ENCODE measurements around the gene PSMB8.

PSMB8 gene

GRCh38 chr6:32889533-32889932 is 45.7 kb upstream of the PSMB8 start:
- H3K4me3 ChIP-seq (ENCODE audit: low read depth, low read length), result no peak overlapping the region
- no peak overlapping the region for H3K27ac ChIP-seq (ENCODE audit: extremely low read depth, low read depth, low read length)
- ChIA-PET CTCF (interaction anchor here (0.6 to 1.7 kb wide), 8 partner anchors 25 to 258 kb away, joined by 3 to 14 read pairs (median 4); partner anchors contain the start of gene TAP2), POLR2A (no interaction called here)
- TF ChIP-seq ZNF658 (tag by site-specific recombination; IDR thresholded peaks at IDR 0.05), result no peak
- no peak for TF ChIP-seq ZNF311 (tag by site-specific recombination; IDR thresholded peaks at IDR 0.05; ENCODE audit: borderline replicate concordance)
- TF ChIP-seq BCL11B (tag by site-specific recombination; IDR thresholded peaks at IDR 0.05; ENCODE audit: low read depth), result no peak
- no peak for TF ChIP-seq ZNF596 (tag by site-specific recombination; IDR thresholded peaks at IDR 0.05)
- no peak for TF ChIP-seq ZBTB17 (tag by site-specific recombination; IDR thresholded peaks at IDR 0.05)
- TF ChIP-seq ZNF449 (tag by site-specific recombination; IDR thresholded peaks at IDR 0.05), result no peak
- no peak for TF ChIP-seq ZNF664 (tag by site-specific recombination; IDR thresholded peaks at IDR 0.05)
- no peak for TF ChIP-seq ZNF785 (tag by site-specific recombination; IDR thresholded peaks at IDR 0.05)
- no peak for TF ChIP-seq ATF2 (tag by site-specific recombination; IDR thresholded peaks at IDR 0.05; ENCODE audit: low read depth)
- TF ChIP-seq PBX3 (CRISPR knock-in tag; IDR thresholded peaks at IDR 0.05), result no peak
- no peak for TF ChIP-seq ZNF362 (tag by site-specific recombination; IDR thresholded peaks at IDR 0.05)
- no peak for TF ChIP-seq KLF1 (tag by site-specific recombination; IDR thresholded peaks at IDR 0.05)
- H3K36me3 ChIP-seq (ENCODE audit: control insufficient read depth in 2 of 2, insufficient read depth in 1 of 2, low read length in 2 of 2), result no peaks in the 10 kb centered on the region
- no peaks in the 10 kb centered on the region for H3K9me3 ChIP-seq (ENCODE audit: control insufficient read depth, insufficient read depth, low read depth, low read length)
- H3K4me1 ChIP-seq (ENCODE audit: control insufficient read depth, insufficient read depth, low read length), result peaks cover 4% of the 10 kb centered on the region

GRCh38 chr6:32888576-32888975 is 44.7 kb upstream of the PSMB8 start:
- ChIA-PET CTCF (interaction anchor here (0.6 to 7.6 kb wide), 8 partner anchors 14 to 235 kb away, joined by 3 to 185 read pairs (median 3); no protein-coding TSS in a partner anchor), POLR2A (interaction anchor here (1.0 kb wide), 1 partner anchor 83 kb away, joined by 3 read pairs; no protein-coding TSS in a partner anchor)
- Histone ChIP-seq H3K9me3 (ENCODE audit: control insufficient read depth, insufficient read depth, low read depth, low read length) (no peaks in the 10 kb centered on the region), H3K4me3 (ENCODE audit: low read depth, low read length) (no peak overlapping the region), H3K4me1 (ENCODE audit: control insufficient read depth, insufficient read depth, low read length) (peaks cover 4% of the 10 kb centered on the region), H3K36me3 (ENCODE audit: control insufficient read depth in 2 of 2, insufficient read depth in 1 of 2, low read length in 2 of 2) (no peaks in the 10 kb centered on the region), H3K27ac (ENCODE audit: extremely low read depth, low read depth, low read length) (no peak overlapping the region)
- peak; percentile 43; the same call in 1 of the 2 replicates for TF ChIP-seq SCRT1 (tag by site-specific recombination; IDR thresholded peaks at IDR 0.05; ENCODE audit: borderline replicate concordance)
- TF ChIP-seq ZNF658 (tag by site-specific recombination; IDR thresholded peaks at IDR 0.05), result no peak
- TF ChIP-seq ZBTB6 (tag by site-specific recombination; IDR thresholded peaks at IDR 0.05), result no peak
- TF ChIP-seq ZNF221 (tag by site-specific recombination; IDR thresholded peaks at IDR 0.05; ENCODE audit: borderline replicate concordance), result no peak
- TF ChIP-seq ZNF560 (tag by site-specific recombination; IDR thresholded peaks at IDR 0.05; ENCODE audit: borderline replicate concordance), result no peak
- TF ChIP-seq ZSCAN23 (tag by site-specific recombination; IDR thresholded peaks at IDR 0.05), result no peak
- no peak for TF ChIP-seq ZNF639 (tag by site-specific recombination; IDR thresholded peaks at IDR 0.05)
- TF ChIP-seq ZNF292 (tag by site-specific recombination; IDR thresholded peaks at IDR 0.05; ENCODE audit: borderline replicate concordance, low read depth), result no peak
- TF ChIP-seq PRDM2 (tag by site-specific recombination; IDR thresholded peaks at IDR 0.05; ENCODE audit: borderline replicate concordance), result no peak
- TF ChIP-seq ZBTB20 (tag by site-specific recombination; IDR thresholded peaks at IDR 0.05), result no peak
